ENCODE results near the gene METTL25B. TPM values are rescaled to one million over a fixed set of nuclear protein-coding genes. Genes with fewer than 3 reads are reported as not detected.

METTL25B gene
- total RNA-seq, 4 donors from 2014 or later, result 12.9 to 28.0 (median 17.6) TPM

DNA sequence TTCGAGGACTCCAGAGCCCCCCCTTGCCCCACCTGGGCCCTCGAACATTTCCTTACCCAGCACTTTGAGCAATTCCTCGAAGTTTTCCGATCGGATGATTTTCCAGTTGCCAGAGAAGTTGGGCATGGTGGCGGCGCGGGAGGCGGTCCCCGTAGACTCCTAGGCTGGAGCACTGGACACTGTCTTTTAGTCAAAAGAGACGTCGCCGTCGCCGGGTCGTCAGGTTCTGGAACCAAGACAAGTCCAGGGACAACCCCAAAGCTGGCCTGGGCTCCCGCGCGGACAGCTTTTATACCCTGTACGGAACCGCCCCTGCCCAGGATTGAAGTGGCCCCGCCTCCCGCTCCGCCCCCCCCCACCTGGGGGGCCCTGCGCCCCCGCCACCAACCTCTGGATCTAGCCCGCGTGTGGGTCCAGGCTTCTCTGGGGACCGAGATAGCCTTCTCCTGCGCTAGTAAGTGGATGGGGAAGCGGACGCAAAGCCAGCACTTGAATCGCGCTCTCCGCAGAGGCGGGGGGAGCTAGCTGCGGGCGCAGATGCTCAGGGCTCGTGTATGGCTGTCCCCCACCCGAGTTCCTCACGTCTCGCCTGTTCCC is 22.9 kb upstream of the METTL25B start, which contains the start of gene CRABP2:
TSS of gene CRABP2 (minus strand) at position 263 of the 597 bp plus-strand sequence. CDS start at position 126, 137 bp downstream.
- DNase-seq (no peak), ATAC-seq (peak in 1 of 2 donors; percentile 19)
- H3K4me1 ChIP-seq, result peaks cover 28% of the 10 kb centered on the region in 2 donors
- TF ChIP-seq, protein P1, sequence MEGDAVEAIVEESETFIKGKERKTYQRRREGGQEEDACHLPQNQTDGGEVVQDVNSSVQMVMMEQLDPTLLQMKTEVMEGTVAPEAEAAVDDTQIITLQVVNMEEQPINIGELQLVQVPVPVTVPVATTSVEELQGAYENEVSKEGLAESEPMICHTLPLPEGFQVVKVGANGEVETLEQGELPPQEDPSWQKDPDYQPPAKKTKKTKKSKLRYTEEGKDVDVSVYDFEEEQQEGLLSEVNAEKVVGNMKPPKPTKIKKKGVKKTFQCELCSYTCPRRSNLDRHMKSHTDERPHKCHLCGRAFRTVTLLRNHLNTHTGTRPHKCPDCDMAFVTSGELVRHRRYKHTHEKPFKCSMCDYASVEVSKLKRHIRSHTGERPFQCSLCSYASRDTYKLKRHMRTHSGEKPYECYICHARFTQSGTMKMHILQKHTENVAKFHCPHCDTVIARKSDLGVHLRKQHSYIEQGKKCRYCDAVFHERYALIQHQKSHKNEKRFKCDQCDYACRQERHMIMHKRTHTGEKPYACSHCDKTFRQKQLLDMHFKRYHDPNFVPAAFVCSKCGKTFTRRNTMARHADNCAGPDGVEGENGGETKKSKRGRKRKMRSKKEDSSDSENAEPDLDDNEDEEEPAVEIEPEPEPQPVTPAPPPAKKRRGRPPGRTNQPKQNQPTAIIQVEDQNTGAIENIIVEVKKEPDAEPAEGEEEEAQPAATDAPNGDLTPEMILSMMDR (IDR thresholded peaks at IDR 0.05 in 4 of 5, conservative IDR thresholded peaks at IDR 0.05 in 1 of 5), result no peak
- no peak for TF ChIP-seq POLR2A (IDR thresholded peaks at IDR 0.05)
- intact Hi-C loops (cut with DNase I; ENCODE audit: low total_unique reads) (loop anchor here (1.0 kb wide), 1 partner anchor 16 kb away; no protein-coding TSS in a partner anchor), in situ Hi-C loops (cut with MboI; ENCODE audit: low sequenced_read_pairs in 4 of 4) (loop anchor here in 1 of 4 donors (25.0 kb wide), 1 partner anchor 157 kb away; the partner anchor contains the start of genes INSRR and NTRK1)
- H3K4me3 ChIP-seq, result peak within 1 kb of the TSS; percentile 37 to 69 (median 50)
- peak within 1 kb of the TSS; percentile 60 to 69 (median 65) for H3K27ac ChIP-seq
- H3K27me3 ChIP-seq, result peaks cover 38 to 45% (median 40%) of the 10 kb centered on the region in 3 donors
- no peaks in the 10 kb centered on the region for H3K9me3 ChIP-seq
- H3K36me3 ChIP-seq, result no peaks in the 10 kb centered on the region

DNA sequence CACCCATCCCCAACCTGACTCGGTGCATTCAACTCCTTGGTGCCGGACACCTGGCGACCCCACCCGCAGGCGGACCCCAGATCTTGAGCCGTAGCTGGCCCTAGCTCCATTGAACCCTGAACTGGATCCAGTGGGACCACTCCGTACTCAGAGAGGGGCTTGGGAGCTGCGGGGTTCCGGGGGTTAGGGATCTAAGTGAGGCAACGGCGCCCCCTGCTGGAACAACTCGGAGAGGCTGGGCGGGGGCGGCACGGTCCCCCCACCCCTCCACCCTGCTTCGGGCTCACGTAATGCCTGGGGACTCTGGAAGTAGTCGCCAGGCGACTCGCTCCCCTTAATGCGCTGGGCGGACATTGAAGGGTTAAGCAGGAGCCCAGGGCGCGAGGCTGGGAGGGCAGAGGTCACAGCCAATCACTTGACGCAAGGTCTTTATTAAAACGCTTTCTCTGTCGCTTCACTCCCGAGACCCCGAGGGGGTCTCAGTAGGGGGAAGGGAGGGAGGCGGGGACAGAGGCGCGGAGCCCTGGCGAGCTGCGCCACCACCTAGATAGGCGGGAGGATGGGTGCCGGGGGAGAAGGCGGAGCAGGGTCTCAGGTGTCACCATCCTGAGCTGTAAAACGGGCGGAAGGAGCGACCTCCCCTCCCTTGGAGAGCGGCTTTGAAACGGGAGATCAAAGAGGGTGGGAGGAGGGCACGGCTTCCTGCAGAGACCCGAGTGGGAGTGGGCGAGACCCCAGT is 22.2 kb upstream of the METTL25B start:
- Histone ChIP-seq H3K9me3 (no peaks in the 10 kb centered on the region), H3K4me3 (peak overlapping the region; percentile 37 to 69 (median 50)), H3K27ac (peak overlapping the region; percentile 60 to 69 (median 65)), H3K36me3 (no peaks in the 10 kb centered on the region), H3K4me1 (peaks cover 28% of the 10 kb centered on the region in 2 donors), H3K27me3 (peaks cover 38 to 43% (median 40%) of the 10 kb centered on the region in 3 donors)
- in situ Hi-C loops (cut with MboI; ENCODE audit: low sequenced_read_pairs in 4 of 4) (loop anchor here in 1 of 4 donors (25.0 kb wide), 1 partner anchor 156 kb away; the partner anchor contains the start of genes INSRR and NTRK1), intact Hi-C loops (cut with DNase I; ENCODE audit: low total_unique reads) (loop anchor here (1.0 kb wide), 1 partner anchor 17 kb away; no protein-coding TSS in a partner anchor)
- no peak for TF ChIP-seq POLR2A (IDR thresholded peaks at IDR 0.05)
- TF ChIP-seq, protein P1 (IDR thresholded peaks at IDR 0.05 in 4 of 5, conservative IDR thresholded peaks at IDR 0.05 in 1 of 5), result peak; percentile 66 to 90 (median 87)
- ATAC-seq (peak; percentile 33 to 49), DNase-seq (peak in 1 of 2 donors; percentile 36)

DNA sequence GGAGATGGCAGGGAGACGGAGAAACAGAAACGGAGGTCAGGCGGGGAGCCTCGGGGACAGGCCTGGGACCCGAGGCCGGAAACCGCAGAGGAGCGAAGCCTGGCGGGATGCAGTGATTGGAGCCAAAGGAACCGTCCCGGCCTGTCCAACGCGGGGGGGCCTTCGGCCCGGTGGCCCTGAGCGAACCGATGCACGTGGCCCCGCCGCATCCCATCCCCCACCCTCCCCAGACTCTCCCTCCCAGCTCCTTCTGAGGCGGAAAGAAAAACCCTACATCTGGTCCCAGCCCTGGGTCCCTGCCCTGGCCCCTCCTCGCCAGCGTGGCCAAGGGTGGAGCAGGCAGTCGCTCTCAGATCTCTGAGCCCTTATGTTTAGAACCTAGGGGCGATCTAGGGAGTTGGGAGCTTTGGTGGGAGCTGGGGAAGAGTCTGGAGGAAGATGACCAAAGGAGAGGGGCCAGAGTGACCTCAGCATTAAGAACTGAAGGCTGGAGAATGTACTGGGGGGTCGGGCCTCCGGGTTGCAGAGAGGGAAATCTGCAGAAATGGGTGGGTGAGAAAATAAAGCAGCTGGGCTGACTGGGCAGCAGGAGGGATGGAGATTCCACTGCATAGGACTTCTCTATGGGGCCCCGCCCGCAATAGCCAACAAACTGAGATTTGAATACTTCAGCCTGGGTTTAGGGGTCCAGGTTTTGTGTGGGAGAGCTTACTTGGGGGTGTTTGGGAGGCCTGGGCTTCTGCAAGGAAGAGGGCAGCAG is 21.4 kb upstream of the METTL25B start:
- ATAC-seq (peak; percentile 15 to 35), DNase-seq (peak in 1 of 2 donors; percentile 51)
- intact Hi-C loops (cut with DNase I; ENCODE audit: low total_unique reads) (no loop called here), in situ Hi-C loops (cut with MboI; ENCODE audit: low sequenced_read_pairs in 4 of 4) (loop anchor here in 1 of 4 donors (25.0 kb wide), 1 partner anchor 155 kb away; the partner anchor contains the start of genes INSRR and NTRK1)
- H3K9me3 ChIP-seq, result no peaks in the 10 kb centered on the region
- H3K36me3 ChIP-seq, result no peaks in the 10 kb centered on the region
- peaks cover 35 to 38% (median 37%) of the 10 kb centered on the region in 3 donors for H3K27me3 ChIP-seq
- peak overlapping the region; percentile 60 to 69 (median 65) for H3K27ac ChIP-seq
- TF ChIP-seq POLR2A (IDR thresholded peaks at IDR 0.05), result no peak
- TF ChIP-seq, protein P1 (IDR thresholded peaks at IDR 0.05 in 4 of 5, conservative IDR thresholded peaks at IDR 0.05 in 1 of 5), result no peak
- H3K4me1 ChIP-seq, result peaks cover 28% of the 10 kb centered on the region in 2 donors
- H3K4me3 ChIP-seq, result peak overlapping the region; percentile 37 to 69 (median 50)
